SK-N-SH (cell line): ENCODE results near the gene ZMYND15. TPM values are rescaled to one million over a fixed set of nuclear protein-coding genes. Genes with fewer than 3 reads are reported as not detected.

Experiments
- CTCF ChIA-PET: fragments of 300-600, 350-600 bp; formaldehyde crosslinking; extraction: SDS; loops from one replicate; lab custom pipeline; 2021; lab: Yijun Ruan, JAX
- POLR2A ChIA-PET: fragments of 350-600 bp; sonication (Branson Sonifier 250); formaldehyde crosslinking; extraction: SDS; loops from one replicate; lab custom pipeline; 2020; ENCODE audit warnings: antibody characterized with exemption, inconsistent platforms; lab: Yijun Ruan, JAX
- DNase-seq: peaks from one replicate; pipeline ENCODE4 v3.0.0; 2012
- H2AFZ ChIP-seq: fragments of 200-600 bp; sonication (generic); 2 replicates; pipeline ENCODE4 v1.8.1; 2016; ENCODE audit warnings: antibody characterized with exemption, mild to moderate bottlenecking, low read depth
- H3F3A ChIP-seq: fragments of 200-600 bp; sonication (generic); replicated peaks from 2 replicates; pipeline ENCODE3; 2016; ENCODE audit warnings: antibody characterized with exemption, mild to moderate bottlenecking; ENCODE audit not compliant: insufficient read depth
- H3K27ac ChIP-seq, 2 experiments: fragments of 200-500 bp in 1 of 2; fragments of 200-600 bp in 1 of 2; sonication (Bioruptor generic) in 1 of 2; sonication (generic), shearing (Covaris generic) in 1 of 2; 2 replicates each; pipeline versions ENCODE4 v1.5.1 to v1.6.1; 2014 to 2016; ENCODE audit warnings: low read depth in 2 of 2, inconsistent platforms in 1 of 2, low read length in 1 of 2, mild to moderate bottlenecking in 1 of 2, mixed read lengths in 1 of 2
- H3K27me3 ChIP-seq: fragments of 200-600 bp; sonication (generic), shearing (Covaris generic); 2 replicates; pipeline ENCODE4 v1.6.1; 2016; ENCODE audit warnings: mixed run types; ENCODE audit not compliant: insufficient read depth
- H3K36me3 ChIP-seq, 2 experiments: fragments of 200-500 bp in 1 of 2; fragments of 200-600 bp in 1 of 2; sonication (Bioruptor generic) in 1 of 2; sonication (generic) in 1 of 2; replicated peaks in 1 of 2; 2 replicates each; pipeline versions ENCODE3 to v1.5.1; 2014 to 2016; ENCODE audit warnings: low read length in 1 of 2, mild to moderate bottlenecking in 1 of 2; ENCODE audit not compliant: insufficient read depth in 2 of 2, control insufficient read depth in 1 of 2
- H3K4me1 ChIP-seq, 2 experiments: fragments of 200-500 bp in 1 of 2; fragments of 200-600 bp in 1 of 2; sonication (Bioruptor generic) in 1 of 2; sonication (generic), shearing (Covaris generic) in 1 of 2; 2 replicates each; pipeline versions ENCODE4 v1.5.1 to v1.6.1; 2014 to 2016; ENCODE audit warnings: low read depth in 1 of 2, low read length in 1 of 2, mixed run types in 1 of 2; ENCODE audit not compliant: insufficient read depth in 2 of 2, control insufficient read depth in 1 of 2
- H3K4me2 ChIP-seq: fragments of 200-600 bp; sonication (generic), shearing (Covaris generic); 2 replicates; pipeline ENCODE4 v1.6.1; 2017; ENCODE audit warnings: mixed run types
- H3K4me3 ChIP-seq, 2 experiments: fragments of 200-500 bp in 1 of 2; fragments of 200-600 bp in 1 of 2; sonication (Bioruptor generic) in 1 of 2; sonication (generic), shearing (Covaris generic) in 1 of 2; 2 replicates each; pipeline versions ENCODE4 v1.5.1 to v1.8.1; 2014 to 2016; ENCODE audit warnings: low read depth in 2 of 2, inconsistent platforms in 1 of 2, low read length in 1 of 2, mild to moderate bottlenecking in 1 of 2, mixed read lengths in 1 of 2, moderate library complexity in 1 of 2
- H3K79me2 ChIP-seq: fragments of 200-600 bp; sonication (generic); 2 replicates; pipeline ENCODE4 v1.8.1; 2017; ENCODE audit warnings: mild to moderate bottlenecking; ENCODE audit not compliant: insufficient read depth
- H3K9ac ChIP-seq: fragments of 200-600 bp; sonication (generic); 2 replicates; pipeline ENCODE4 v1.6.1; 2017; ENCODE audit warnings: mixed run types
- H3K9me2 ChIP-seq: fragments of 200-600 bp; sonication (generic); 2 replicates; pipeline ENCODE4 v1.6.1; 2017; ENCODE audit warnings: mixed run types
- H3K9me3 ChIP-seq: fragments of 200-600 bp; sonication (generic); 2 replicates; pipeline ENCODE4 v1.6.1; 2017; ENCODE audit warnings: mixed run types, mild to moderate bottlenecking, moderate library complexity
- H4K20me1 ChIP-seq: fragments of 200-600 bp; sonication (generic); 2 replicates; pipeline ENCODE4 v1.6.1; 2017; ENCODE audit warnings: mild to moderate bottlenecking, mixed run types; ENCODE audit not compliant: insufficient read depth
- ELF1 ChIP-seq: IDR thresholded peaks from 2 replicates; pipeline ENCODE4 v1.4.0; 2012
- EP300 ChIP-seq, 2 experiments: IDR thresholded peaks; 2 replicates each; pipeline versions ENCODE4 v1.4.0 to v1.6.1; 2012; ENCODE audit warnings: borderline replicate concordance in 1 of 2, low read depth in 1 of 2, low read length in 1 of 2
- FOXM1 ChIP-seq: IDR thresholded peaks from 2 replicates; pipeline ENCODE4 v1.4.0; 2012; ENCODE audit warnings: low read depth, mild to moderate bottlenecking
- GABPA ChIP-seq: IDR thresholded peaks from 2 replicates; pipeline ENCODE4 v1.4.0; 2012; ENCODE audit warnings: low read depth, mild to moderate bottlenecking
- POLR2AphosphoS5 ChIP-seq: IDR thresholded peaks from 2 replicates; pipeline ENCODE4 v1.6.1; 2012; ENCODE audit warnings: low read depth, low read length
- REST ChIP-seq: IDR thresholded peaks from 2 replicates; pipeline ENCODE4 v1.6.1; 2012; ENCODE audit warnings: mild to moderate bottlenecking, low read depth, low read length, moderate library complexity
- SIN3A ChIP-seq: IDR thresholded peaks from 2 replicates; pipeline ENCODE4 v1.6.1; 2012; ENCODE audit warnings: low read depth, mild to moderate bottlenecking, low read length, moderate library complexity, borderline replicate concordance
- SMC3 ChIP-seq: IDR thresholded peaks from 2 replicates; pipeline ENCODE4 v1.6.1; 2012; ENCODE audit warnings: low read depth, low read length, improper control_type of control experiment
- TAF1 ChIP-seq: IDR thresholded peaks from 2 replicates; pipeline ENCODE4 v1.6.1; 2012; ENCODE audit warnings: low read depth, mild to moderate bottlenecking, low read length, moderate library complexity, borderline replicate concordance
- TCF12 ChIP-seq: IDR thresholded peaks from 2 replicates; pipeline ENCODE4 v1.4.0; 2012
- TEAD4 ChIP-seq: IDR thresholded peaks from 2 replicates; pipeline ENCODE4 v1.4.0; 2012; ENCODE audit warnings: mild to moderate bottlenecking, borderline replicate concordance; ENCODE audit not compliant: insufficient read depth
- USF2 ChIP-seq: fragments of 150-350 bp; IDR thresholded peaks from 2 replicates; pipeline ENCODE4 v1.6.1; 2017; ENCODE audit warnings: antibody characterized with exemption, low read length, low read depth, borderline replicate concordance
- ZBTB33 ChIP-seq: IDR thresholded peaks from 2 replicates; pipeline ENCODE4 v1.4.0; 2012; ENCODE audit warnings: low read depth, borderline replicate concordance
- WGBS: methylation state at CpG from one replicate; pipeline ENCODE4 v1.1.6; 2017; ENCODE audit warnings: low lambda C conversion rate; 5-methylcytosine and 5-hydroxymethylcytosine counted together
- polyA plus RNA-seq, 3 experiments: library from polyadenylated mRNA; depleted of rRNA; stranded (reverse); fragments of >200 nt; gene quantifications; 2 replicates each; pipeline ENCODE4 v1.2.3, GENCODE V29; 2012

ZMYND15 gene
- polyA plus RNA-seq, 1 of the 3 experiments (the other 2 are of a cell fraction): 0.08 TPM

- Histone ChIP-seq H3K4me2 (no peak overlapping the region), H3K27ac (no peak overlapping the region), H3F3A (peaks cover 6% of the 10 kb centered on the region), H3K36me3 (no peaks in the 10 kb centered on the region), H3K4me3 (no peak overlapping the region), H3K9me2 (no peaks in the 10 kb centered on the region), H3K4me1 (peaks cover 0 to 7% of the 10 kb centered on the region in 2 experiments; a peak in 1 of 4 replicates), H4K20me1 (no peaks in the 10 kb centered on the region), H3K9ac (no peak overlapping the region), H3K27me3 (peaks cover 39% of the 10 kb centered on the region), H3K79me2 (no peaks in the 10 kb centered on the region), H2AFZ (no peak overlapping the region), H3K9me3 (no peaks in the 10 kb centered on the region)
- DNase-seq: no peak
- TF ChIP-seq FOXM1 (no peak), ELF1 (no peak), TEAD4 (no peak), TCF12 (no peak), USF2 (no peak), SIN3A (no peak), SMC3 (no peak), GABPA (no peak), POLR2AphosphoS5 (no peak), ZBTB33 (no peak), REST (no peak), EP300 (IDR thresholded peaks at IDR 0.05; ENCODE audit: borderline replicate concordance in 1 of 2, low read depth in 1 of 2, low read length in 1 of 2) (no peak), TAF1 (no peak)
- CTCF ChIA-PET: interaction anchor here (0.7 to 2.5 kb wide), 3 partner anchors 9 to 48 kb away, joined by 3 to 6 read pairs (median 3); no protein-coding TSS in a partner anchor
- POLR2A ChIA-PET: no interaction called here
- WGBS: 59% methylated on average over 5 of the region's 9 CpGs
Observed at GRCh38 chr17:4742133-4742532, 2.5 kb downstream of the ZMYND15 start.
